Effector CD8-positive, alpha-beta T cell (primary cell): Measurements from ENCODE around the gene IL17RB.

Source experiments
- DNase-seq: peaks from one replicate; lab custom pipeline; 2025; lab: John Stamatoyannopoulos, UW

Gene IL17RB

DNA sequence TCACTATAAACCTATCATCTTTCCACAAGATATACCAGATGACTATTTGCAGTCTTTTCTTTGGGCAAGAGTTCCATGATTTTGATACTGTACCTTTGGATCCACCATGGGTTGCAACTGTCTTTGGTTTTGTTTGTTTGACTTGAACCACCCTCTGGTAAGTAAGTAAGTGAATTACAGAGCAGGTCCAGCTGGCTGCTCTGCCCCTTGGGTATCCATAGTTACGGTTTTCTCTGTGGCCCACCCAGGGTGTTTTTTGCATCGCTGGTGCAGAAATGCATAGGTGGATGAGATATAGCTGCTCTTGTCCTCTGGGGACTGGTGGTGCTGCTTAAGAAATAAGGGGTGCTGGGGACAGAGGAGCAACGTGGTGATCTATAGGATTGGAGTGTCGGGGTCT, 33.9 kb upstream of the IL17RB start:
- DNase-seq = no peak

DNA sequence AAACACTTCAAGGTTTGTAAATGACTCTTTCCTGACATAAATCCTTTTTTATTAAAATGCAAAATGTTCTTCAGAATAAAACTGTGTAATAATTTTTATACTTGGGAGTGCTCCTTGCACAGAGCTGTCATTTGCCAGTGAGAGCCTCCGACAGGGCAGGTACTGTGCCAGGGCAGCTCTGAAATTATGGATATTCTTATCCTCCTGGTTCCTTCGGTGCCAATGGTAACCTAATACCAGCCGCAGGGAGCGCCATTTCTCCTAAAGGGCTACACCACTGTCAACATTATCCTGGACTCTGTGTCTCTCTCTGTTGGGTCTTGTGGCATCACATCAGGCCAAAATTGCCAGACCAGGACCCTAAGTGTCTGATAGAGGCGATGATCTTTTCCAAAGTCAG, 33.1 kb upstream of the IL17RB start:
- DNase-seq = no peak

DNA sequence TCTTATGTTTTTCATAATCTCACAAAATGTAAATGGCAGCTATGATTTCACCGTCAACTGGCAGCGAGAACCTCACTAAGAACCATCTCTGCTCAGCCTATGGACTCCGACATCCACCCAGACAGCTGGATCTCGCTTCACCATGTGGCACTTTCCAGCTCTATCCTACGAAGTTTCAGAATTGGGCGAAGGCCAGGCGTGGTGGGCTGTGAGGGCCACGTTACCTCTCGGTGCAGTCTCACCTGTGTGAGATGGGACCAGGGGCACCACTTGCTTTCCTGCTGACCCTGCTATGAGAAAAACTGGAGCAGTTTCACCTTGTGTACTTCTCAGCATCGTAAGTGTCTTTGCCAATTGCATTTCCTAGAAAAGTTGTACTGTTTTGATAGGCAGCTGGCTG, 32.5 kb upstream of the IL17RB start:
- DNase-seq = no peak

DNA sequence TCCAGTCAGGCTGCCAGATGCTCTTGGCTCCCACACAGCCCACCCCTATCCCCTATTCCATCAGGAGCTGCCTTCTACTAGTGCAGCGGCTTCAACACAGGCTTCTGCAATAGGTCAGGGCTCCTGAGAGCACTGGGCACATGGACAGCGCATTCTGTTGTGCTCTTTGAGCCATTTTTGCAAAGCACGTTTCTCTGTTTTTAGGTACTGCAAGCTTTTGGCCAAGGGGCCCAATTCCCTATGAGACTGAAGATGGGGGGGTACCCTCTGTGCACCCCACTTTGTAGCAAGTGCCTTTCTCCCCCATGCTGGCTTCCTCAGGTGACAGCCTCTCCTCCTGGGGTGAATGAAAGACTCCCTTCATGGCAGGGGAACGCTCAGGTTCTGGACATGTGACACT, 31.3 kb upstream of the IL17RB start:
- DNase-seq = no peak

DNA sequence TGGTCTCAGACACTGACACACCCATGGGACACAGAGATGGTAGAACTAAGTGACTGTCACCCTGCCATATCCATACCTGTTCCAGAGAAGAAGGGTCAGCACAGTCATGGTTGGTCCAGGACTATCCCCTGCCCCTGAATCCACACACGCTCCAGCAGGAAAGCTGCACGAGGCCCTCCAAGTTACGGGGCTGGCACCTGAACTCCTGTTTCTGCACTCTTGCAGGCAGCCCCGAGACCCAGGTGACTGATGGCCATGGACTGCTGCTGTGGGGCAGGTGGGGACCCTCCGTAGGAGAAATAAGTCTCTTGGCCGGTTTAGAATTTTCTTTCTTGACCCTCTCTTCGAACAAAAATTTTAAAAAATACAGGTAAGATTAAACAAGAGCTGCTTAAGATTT, 30.7 kb upstream of the IL17RB start:
- DNase-seq = no peak

DNA sequence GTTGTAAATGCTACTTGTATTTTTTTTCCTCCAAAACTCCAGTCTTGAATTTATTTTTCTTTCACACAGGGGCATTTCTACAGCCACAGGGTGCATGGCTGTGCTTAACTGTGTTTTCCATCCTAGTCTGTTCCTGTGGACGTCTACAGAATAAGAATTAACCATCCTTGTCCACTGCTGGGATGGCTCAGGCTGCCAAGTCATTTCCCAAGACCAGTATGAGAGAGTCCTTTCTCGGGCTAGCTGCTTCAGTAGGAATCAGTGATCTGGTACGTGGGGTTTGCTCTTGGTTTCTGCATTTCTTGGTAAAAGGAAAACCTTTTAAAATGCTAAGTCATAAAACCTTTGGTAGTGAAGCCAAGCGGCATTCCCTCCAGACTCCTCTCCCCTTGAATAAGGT, 29.9 kb upstream of the IL17RB start:
- no peak for DNase-seq

DNA sequence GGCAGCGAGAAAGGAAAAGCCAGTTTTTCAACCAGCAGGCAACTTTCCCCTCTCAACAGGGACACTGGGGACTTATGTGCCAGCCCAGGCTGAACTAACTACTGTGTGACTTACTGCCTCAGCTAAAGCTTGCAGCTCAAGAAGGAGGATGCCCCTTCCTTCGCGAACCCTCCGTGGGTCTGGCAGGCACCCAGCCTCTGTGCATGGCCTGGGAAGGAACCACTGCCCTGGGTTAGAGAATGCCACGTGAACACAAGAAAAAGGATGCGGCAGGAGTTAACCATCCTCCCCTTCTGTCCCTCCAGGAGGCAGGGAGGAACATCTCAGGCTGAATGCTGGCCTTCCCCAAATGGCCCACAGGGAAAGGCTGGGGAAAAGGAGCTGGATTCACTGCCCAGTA, 29.2 kb upstream of the IL17RB start:
- no peak for DNase-seq

DNA sequence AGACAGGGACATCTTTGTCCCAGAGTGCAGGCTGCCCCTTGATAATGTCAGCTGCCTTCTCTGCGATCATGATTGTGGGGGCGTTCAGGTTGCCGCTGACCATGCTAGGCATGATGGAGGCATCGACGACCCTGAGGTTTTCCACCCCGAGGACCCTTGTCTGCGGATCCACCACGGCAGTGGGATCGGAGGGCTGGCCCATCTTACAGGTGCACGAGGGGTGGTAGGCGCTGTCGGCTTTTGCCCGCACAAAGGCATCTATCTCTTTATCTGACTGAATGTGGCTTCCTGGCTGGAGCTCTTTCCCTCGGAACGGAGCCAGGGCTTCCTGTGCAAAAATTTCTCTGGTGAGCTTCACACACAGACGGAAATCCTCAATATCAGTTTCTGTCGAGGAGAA, 28.6 kb upstream of the IL17RB start:
- DNase-seq = no peak

DNA sequence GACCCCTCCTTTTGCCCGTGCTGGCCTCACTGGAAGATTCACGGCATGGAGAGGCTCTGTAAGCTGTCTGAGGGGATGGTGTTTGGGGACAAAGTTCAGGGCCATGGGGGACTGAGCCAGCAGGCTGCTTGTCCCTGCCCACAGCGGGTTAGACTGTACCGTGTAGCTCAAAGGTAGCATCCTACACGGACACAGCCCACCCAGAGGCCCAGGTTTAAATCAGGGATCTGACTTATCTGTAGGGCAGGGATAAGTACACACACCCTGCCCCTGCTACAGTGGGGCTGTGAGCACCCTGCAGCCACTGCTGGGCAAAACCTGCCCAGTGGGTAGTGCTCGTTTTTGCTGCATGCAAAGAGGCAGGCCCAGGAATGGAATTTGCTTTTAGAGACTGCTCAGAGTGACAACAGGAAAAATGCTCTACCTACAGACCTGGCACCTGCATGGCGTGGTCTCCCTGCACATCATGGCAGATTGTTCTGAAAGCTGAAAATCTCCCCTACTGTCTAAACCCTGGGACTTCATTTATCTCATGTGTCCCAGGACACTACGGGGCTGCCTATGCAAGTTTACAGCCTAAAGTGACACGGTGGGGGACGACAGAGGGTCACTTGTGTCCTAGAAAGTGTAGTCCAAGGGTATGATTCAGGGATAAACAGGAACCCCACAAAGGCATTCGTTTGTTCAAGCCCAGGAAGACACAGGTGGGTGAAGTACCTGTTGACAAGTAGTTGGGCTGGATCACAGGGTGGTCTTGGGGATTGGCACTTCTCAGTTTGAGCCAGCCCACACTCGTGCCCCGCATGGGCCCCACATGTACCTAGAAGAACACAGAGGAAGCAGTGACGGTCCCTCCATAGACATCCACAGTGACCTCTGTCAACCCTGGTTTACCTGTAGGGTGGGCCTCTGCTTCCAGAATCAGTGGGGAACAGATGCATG, 27.9 kb upstream of the IL17RB start:
- no peak for DNase-seq

DNA sequence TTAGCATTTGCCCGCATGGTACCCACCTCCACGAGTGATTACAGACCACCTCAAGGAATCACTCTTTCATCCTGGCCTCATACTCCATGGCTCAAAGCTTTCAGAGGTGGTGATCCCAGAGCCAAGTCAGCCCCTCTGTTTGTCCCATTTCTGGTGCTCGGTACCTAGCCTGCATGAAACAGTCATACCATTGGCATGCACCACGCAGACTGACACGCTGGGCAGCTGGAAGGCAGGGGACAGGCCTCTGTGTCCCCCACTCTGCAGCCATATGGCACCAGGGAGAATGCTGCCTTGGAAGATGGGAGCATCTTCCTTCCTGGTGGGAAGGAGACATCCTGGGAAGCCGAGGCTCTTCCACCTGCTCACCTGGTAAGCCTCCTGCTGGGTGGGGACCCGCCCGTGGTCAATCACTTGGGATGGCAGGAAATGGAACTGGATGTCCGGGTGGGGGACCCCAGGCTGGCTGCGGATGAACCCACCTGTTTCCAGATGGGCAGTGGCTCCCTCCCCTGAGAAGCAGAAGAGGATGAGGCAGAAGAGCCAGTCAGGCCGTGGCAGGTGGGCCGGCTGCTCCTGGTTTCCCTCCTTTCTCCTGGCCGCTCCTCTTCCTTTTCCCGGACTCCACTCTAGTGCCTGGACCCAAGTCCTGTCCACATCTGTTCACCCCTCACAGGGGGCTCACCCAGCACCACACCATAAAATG, 27.1 kb upstream of the IL17RB start:
- DNase-seq = no peak

DNA sequence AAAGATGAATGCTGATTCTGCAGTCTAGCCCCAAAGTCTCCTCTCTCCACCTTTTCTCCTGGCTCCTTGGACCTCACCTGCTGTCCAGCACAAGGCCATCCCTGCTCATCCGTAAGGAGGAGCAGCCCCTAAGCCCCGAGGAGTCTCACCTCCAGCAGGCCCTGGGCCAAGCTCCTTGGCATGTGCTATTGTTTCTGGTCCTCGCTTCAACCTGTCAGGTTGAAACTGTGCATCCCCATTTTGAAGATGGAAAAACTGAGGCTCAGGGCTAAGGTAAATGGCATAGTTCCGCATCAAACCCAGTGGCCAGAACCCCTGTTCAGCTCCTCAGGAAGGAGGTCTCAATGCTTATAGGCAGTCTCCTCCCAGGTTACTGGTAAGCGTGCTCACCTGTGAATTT, 26.3 kb upstream of the IL17RB start:
- no peak for DNase-seq

DNA sequence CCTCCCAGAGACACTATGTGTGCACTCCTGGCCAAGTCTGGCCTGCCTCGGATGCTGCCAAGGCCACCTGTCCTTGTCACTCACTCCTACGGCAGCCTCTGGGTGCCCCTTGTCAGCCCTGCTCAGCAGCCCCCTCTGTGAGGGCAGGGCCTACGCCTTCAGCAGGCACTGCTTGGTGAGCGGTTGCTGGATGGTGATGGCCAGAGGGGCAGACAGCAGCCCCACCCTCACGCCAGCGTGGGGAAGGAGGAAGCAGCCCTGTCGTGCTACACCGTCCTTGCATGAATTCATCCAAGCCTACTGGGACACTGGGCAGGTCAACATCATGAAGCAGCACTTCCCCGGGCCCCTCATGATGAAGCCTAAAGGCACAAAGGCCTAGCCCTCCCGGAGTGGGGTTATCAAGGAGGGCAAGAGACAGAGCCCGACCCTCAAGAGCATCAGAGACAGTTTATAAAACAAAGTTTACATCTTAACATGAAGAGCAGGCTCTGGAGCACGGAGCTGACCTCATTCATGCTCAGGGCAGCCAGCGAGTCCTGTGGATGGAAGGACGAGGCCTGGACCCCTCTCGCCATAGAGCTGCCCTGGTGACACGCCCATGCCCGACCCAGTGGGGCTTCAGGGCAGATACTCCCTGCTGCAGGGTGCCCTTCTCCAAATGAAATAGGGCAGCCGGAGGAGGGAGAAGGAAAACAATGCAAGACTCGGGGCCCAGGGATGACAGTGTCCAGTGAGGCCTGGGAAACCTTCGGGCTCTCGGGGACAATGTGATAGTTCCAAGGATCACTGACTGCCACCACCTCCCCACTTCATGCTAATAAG, 25.4 kb upstream of the IL17RB start:
- DNase-seq = no peak

DNA sequence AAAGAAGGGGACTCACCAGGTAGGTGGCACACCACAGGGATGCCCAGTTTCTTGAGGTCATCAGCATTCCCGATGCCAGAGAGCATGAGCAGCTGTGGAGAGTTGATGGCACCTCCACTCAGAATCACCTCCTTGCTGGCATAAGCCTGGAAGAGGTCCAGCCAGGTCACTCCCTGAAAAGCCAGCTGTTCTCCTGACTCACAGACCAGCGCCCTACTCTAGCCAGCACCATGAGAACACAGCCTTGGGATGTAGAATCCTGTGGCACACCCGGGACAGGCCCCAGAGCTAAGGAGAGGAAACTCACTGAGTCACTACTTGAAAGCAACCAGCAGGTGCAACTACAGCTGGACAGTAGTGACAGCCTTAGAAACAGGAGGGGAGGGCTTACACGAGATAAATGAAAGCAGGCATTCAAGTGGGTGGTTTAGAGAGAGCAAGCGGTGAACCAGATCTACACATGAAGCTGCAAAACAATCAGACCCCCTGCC, 24.7 kb upstream of the IL17RB start:
- DNase-seq = no peak

DNA sequence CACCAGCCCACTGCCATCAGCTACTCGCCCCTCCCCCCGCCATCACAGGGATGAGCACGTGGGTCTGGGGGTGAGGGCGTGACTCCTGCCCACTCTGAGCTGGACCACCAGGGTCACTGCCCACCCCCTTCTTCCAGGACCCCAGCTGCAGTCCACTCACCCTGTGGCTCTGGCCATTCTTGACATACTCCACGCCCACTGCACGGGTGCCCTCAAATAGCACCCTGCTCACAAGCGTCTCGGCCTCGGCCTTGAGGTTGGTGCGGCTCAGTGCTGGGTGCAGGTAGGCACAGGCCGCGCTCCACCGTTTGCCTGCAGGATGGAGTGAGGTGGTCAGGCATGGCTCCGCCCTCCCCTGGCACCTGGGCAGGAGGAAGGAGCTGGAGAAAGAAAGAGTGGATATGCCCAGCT, 24.0 kb upstream of the IL17RB start:
- no peak for DNase-seq

DNA sequence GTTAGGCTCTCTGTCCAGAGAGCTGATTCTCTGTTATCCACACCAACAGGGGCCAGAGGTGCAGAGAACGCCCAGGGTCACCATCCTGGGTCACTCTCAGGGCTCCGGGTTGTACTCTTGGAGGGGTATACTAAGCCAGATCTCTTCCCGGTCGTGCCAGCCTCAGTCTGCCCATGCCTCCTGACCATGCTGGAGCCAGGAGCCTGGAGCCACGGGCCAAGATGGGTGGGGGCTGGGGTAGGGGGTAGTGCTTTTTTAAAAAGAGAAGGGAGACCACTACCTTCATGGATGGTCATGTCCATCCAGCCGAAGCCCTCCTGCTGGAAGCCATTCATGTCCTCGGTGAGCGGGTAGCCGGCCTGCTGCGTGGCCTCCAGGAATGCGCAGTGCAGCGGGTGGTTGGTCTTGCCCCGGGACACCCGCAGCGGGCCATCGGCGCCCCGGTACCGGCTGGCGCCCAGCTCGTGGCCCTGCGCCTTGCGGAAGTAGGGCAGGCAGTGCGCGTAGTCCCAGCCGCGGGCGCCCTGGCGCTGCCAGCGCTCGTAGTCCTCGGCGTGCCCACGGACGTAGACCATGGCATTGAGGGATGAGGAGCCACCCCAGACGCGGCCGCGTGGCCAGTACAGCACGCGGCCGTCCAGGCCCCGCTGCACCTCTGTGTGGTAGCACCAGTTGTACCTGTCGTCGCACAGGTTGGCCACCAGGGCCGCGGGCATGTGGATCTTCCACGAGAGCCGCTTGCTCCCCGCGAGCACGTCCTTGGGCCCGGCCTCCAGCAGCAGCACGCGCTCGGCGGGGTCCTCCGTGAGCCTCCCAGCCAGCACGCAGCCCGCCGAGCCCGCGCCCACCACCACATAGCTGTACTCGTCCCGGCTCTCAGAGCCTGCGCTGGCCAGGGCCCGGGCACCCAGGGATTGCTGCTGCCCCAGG, 23.1 kb upstream of the IL17RB start:
- DNase-seq = no peak

DNA sequence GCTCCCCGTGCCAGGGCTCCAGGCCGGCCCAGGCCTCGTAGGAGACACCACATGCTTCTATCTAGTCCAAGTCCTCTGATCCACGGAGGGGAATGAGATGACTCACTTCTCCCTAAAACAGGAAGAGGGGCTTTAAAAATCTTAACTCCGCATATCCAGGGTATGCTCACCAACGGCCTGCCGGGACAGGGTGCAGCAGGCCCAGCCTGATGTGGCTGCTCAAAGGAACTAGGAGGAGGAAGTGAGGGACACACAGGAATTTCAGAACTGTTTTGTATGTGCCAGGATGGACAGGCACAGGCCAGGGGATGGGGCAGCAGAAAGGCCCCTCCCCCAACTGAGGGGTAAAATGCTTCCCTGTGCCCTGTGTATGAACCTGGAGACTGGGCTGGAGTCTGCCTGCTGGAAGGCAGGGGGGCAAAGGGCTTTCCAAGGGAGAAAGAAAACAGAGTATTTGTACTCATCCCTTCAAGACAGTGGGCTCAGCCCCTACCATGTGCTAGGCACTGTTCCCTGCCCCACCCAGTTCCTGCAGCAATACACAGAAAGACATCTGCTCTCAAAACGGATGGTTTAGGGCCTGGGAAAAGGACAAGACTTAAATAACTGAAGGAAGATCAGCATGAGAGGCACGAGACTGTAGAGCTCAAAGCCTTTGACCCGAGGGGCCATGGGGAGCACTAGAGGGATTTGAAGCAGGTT, 22.3 kb upstream of the IL17RB start:
- DNase-seq = no peak

DNA sequence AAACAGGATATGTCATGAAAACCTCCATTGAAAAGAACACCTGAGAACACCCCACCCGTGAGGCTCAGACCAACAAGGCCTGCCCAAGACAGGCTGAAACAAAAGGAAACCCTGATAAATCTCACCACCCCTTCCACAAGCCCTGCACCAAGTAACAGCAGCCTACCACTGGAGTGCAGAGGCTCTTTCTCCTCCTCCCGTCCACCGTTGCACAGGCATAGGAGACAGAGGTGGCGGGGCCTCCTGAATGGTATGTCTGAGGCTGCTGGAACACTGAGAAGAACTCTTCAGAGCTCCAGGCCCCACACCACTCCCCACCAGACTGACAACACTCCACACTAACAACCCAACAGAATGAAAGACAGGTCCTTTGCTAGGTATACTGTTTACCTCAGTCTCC, 21.6 kb upstream of the IL17RB start:
- DNase-seq = no peak

DNA sequence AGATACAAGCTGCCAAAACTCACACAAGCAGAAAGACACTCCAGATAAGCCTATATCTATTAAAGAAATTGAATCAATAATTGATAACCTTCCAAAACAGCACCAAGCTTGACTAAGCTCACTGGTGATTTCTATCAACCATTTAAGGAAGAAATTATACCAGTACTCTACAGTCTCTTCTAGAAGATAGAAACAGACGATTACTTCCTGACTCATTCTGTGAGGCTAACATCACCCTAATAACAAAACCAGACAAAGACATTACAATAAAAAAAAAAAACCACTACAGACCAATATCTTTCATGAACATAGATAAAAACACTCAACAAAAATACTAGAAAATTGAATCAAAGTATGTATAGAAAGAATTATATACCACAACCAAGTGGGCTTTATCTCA, 20.3 kb upstream of the IL17RB start:
- DNase-seq = no peak

DNA sequence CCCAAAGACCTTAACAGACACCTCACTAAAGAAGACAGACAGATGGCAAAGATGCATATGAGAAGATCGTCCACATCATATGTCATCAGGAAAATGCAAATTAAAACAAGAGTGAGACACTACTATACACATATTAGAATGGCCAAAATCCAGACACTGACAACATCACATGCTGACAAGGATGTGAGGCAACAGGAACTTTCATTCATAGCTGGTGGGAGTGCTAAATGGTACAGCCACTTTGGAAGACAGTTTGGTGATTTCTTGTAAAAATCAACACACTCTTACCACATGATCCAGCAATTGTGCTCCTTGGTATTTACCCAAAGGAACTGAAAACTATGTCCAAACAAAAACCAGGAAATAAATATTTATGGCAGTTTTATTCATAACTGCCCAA, 17.8 kb upstream of the IL17RB start:
- DNase-seq = no peak

DNA sequence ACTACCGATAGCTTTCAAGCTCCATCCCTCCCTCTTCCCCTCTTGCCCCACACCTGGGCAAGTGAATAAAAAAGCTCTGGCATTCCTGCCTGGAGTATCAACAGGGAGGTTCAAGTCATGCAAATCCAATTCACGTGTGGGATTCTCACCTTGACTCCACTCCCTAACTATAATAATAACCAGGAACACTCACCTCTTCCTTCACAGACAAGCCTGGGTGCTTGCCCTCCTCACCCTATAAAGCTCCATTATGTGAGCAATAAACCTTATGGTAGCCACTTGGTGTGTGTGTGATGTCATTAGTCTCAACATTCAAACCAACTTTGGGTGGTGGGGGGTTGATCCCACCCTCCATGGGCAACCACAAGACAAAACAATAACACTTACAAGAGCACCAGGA, 16.8 kb upstream of the IL17RB start:
- no peak for DNase-seq

DNA sequence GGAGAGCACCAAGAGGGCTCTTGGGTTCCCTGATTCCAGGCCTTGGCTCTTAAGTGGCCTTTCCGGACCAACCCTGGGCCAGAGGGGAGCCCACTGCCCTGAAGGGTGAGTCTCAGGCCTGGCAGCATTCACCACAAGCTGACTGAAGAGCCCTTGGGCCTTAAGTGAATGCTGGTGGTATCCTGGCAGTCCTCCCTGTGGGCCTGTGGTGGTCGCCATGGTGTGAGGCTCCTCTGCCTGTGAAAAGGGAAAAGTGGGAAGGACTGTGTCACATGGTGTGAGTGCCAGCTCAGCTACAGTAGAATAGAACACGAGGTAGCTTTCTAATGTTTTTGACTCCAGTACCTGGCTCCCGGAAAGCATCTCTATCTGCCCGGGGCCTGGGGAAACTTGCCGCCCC, 15.4 kb upstream of the IL17RB start:
- no peak for DNase-seq
